Prostate gland (tissue), 2 donors: Measurements from ENCODE around the gene FAM240B. TPM values are rescaled to one million over a fixed set of nuclear protein-coding genes. Genes with fewer than 3 reads are reported as not detected.

Experiments
- DNase-seq: peaks from one replicate; pipeline ENCODE4 v3.0.0-alpha.2; 2019; ENCODE audit warnings: low spot score
- H3K27ac ChIP-seq, 2 donors: fragments of 200-600 bp; sonication (generic); 2 replicates each; pipeline ENCODE4 v1.5.1; 2017 to 2019
- H3K27me3 ChIP-seq: fragments of 200-600 bp; sonication (generic); replicated peaks from 2 replicates; pipeline ENCODE4 v1.5.1; 2019; ENCODE audit not compliant: insufficient read depth
- H3K36me3 ChIP-seq, 2 donors: fragments of 200-600 bp; sonication (generic); 1 replicate in 1 of 2; 2 replicates in 1 of 2; pipeline versions ENCODE4 v1.5.1 to v1.8.1; 2017 to 2019
- H3K4me1 ChIP-seq: fragments of 200-600 bp; sonication (generic); replicated peaks from 2 replicates; pipeline ENCODE4 v1.5.1; 2019
- H3K4me3 ChIP-seq, 2 donors: fragments of 200-600 bp; sonication (generic); 2 replicates each; pipeline ENCODE4 v1.5.1; 2017 to 2019
- H3K9me3 ChIP-seq: fragments of 200-600 bp; sonication (generic); 2 replicates; pipeline ENCODE4 v1.5.1; 2017
- POLR2A ChIP-seq: fragments of 450-650 bp; IDR thresholded peaks from one replicate; pipeline ENCODE4 v1.6.1; 2016; ENCODE audit warnings: antibody characterized with exemption, mild to moderate bottlenecking
- POLR2AphosphoS5 ChIP-seq: sonication (generic); formaldehyde crosslinking; IDR thresholded peaks from one replicate; pipeline ENCODE4 v1.6.1; 2017; ENCODE audit warnings: antibody characterized with exemption
- WGBS: methylation state at CpG from one replicate; pipeline ENCODE4 v1.1.5; 2018; 5-methylcytosine and 5-hydroxymethylcytosine counted together
- intact Hi-C: fragments of 100-400 bp; cut with DNase I; formaldehyde crosslinking; loops from one replicate; pipeline ENCODE4 v1.14.2; 2022
- total RNA-seq, 2 donors: library from RNA; depleted of rRNA; stranded (reverse); fragments of >200 nt; gene quantifications; one replicate each; pipeline ENCODE4 v1.1.0, GENCODE V29; 2016
- TF ChIP-seq, protein P1 (sequence below), 4 experiments: fragments of 200-600 bp in 2 of 4; fragments of 450-650 bp in 2 of 4; sonication (generic) in 2 of 4; IDR thresholded peaks; 1 replicate in 3 of 4; 2 replicates in 1 of 4; pipeline ENCODE4 v1.5.1; 2016 to 2019; ENCODE audit warnings: antibody characterized with exemption in 4 of 4, mild to moderate bottlenecking in 2 of 4, moderate library complexity in 2 of 4

FAM240B gene
- total RNA-seq, 2 donors from 2014 or later = 2.0 TPM; not detected in 1

GRCh38 chr9:38689678-38690077, 30.3 kb downstream of the FAM240B start:
- Histone ChIP-seq H3K4me1 (no peaks in the 10 kb centered on the region), H3K27me3 (no peaks in the 10 kb centered on the region), H3K36me3 (no peaks in the 10 kb centered on the region), H3K9me3 (no peaks in the 10 kb centered on the region), H3K4me3 (no peak overlapping the region), H3K27ac (no peak overlapping the region)
- WGBS = 14% methylated on average over 5 of the region's 5 CpGs
- TF ChIP-seq POLR2A = no peak
- no peak for TF ChIP-seq POLR2AphosphoS5
- TF ChIP-seq, protein P1, sequence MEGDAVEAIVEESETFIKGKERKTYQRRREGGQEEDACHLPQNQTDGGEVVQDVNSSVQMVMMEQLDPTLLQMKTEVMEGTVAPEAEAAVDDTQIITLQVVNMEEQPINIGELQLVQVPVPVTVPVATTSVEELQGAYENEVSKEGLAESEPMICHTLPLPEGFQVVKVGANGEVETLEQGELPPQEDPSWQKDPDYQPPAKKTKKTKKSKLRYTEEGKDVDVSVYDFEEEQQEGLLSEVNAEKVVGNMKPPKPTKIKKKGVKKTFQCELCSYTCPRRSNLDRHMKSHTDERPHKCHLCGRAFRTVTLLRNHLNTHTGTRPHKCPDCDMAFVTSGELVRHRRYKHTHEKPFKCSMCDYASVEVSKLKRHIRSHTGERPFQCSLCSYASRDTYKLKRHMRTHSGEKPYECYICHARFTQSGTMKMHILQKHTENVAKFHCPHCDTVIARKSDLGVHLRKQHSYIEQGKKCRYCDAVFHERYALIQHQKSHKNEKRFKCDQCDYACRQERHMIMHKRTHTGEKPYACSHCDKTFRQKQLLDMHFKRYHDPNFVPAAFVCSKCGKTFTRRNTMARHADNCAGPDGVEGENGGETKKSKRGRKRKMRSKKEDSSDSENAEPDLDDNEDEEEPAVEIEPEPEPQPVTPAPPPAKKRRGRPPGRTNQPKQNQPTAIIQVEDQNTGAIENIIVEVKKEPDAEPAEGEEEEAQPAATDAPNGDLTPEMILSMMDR (IDR thresholded peaks at IDR 0.05) = no peak
- no peak for DNase-seq
- intact Hi-C loops = no loop called here

- peak overlapping the region in 1 of 2 donors; percentile 10 for H3K4me3 ChIP-seq
- no peak for DNase-seq
- intact Hi-C loops = no loop called here
Measured at GRCh38 chr9:38687992-38688391, 31.9 kb downstream of the FAM240B start.

GRCh38 chr9:38687389-38687842, 32.5 kb downstream of the FAM240B start:
- 20% methylated on average over 21 of the region's 21 CpGs for WGBS
- TF ChIP-seq, protein P1 (IDR thresholded peaks at IDR 0.05) = no peak
- TF ChIP-seq POLR2AphosphoS5 (peak; percentile 53), POLR2A (no peak)
- H3K4me3 ChIP-seq = peak overlapping the region in 1 of 2 donors; percentile 10

More at GRCh38 chr9:38687992-38688391, 31.9 kb downstream of the FAM240B start:
- TF ChIP-seq, protein P1 (IDR thresholded peaks at IDR 0.05) = no peak
- TF ChIP-seq POLR2AphosphoS5 = no peak
- TF ChIP-seq POLR2A = no peak
- WGBS = 59% methylated on average over 8 of the region's 8 CpGs
- no peaks in the 10 kb centered on the region for H3K27me3 ChIP-seq
- no peaks in the 10 kb centered on the region for H3K4me1 ChIP-seq
- no peak overlapping the region for H3K27ac ChIP-seq
- no peaks in the 10 kb centered on the region for H3K9me3 ChIP-seq
- H3K36me3 ChIP-seq = no peaks in the 10 kb centered on the region

DNA sequence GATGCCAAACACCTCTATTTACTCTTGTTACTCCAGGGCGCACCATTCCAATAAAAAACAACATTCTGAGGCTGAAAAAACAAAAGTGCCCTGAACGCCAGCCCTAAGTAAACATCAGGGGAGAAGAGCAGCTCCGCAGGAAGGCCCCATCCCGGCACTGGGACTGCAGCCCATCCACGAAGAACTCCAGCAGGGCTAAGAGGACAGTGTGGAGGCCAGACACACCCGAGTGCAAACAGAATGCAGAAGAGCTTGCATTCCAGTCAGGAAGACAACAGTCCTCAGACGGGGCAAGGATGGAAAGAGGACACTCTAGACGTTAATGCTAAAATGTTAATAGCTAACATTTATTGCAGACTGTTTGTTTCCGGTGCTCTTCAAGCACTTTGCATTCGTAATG, 33.0 kb downstream of the FAM240B start:
- Histone ChIP-seq H3K9me3 (no peaks in the 10 kb centered on the region), H3K27ac (no peak overlapping the region), H3K4me3 (peak overlapping the region in 1 of 2 donors; percentile 10), H3K4me1 (no peaks in the 10 kb centered on the region), H3K36me3 (no peaks in the 10 kb centered on the region), H3K27me3 (no peaks in the 10 kb centered on the region)
- WGBS = 24% methylated on average over 10 of the region's 10 CpGs
- no peak for TF ChIP-seq POLR2A
- TF ChIP-seq, protein P1 (IDR thresholded peaks at IDR 0.05) = no peak
- TF ChIP-seq POLR2AphosphoS5 = no peak
- no peak for DNase-seq
- intact Hi-C loops = no loop called here

More at GRCh38 chr9:38687389-38687842, 32.5 kb downstream of the FAM240B start:
- Histone ChIP-seq H3K4me1 (no peaks in the 10 kb centered on the region), H3K36me3 (no peaks in the 10 kb centered on the region), H3K9me3 (no peaks in the 10 kb centered on the region), H3K27ac (no peak overlapping the region), H3K27me3 (no peaks in the 10 kb centered on the region)
- intact Hi-C loops = no loop called here
- peak; percentile 66 for DNase-seq

GRCh38 chr9:38685535-38685934, 34.4 kb downstream of the FAM240B start:
- Histone ChIP-seq H3K4me1 (no peaks in the 10 kb centered on the region), H3K27ac (no peak overlapping the region), H3K9me3 (no peaks in the 10 kb centered on the region), H3K27me3 (no peaks in the 10 kb centered on the region), H3K4me3 (no peak overlapping the region), H3K36me3 (no peaks in the 10 kb centered on the region)
- WGBS = 89% methylated on average over 2 of the region's 2 CpGs
- intact Hi-C loops = no loop called here
- no peak for DNase-seq
- TF ChIP-seq, protein P1 (IDR thresholded peaks at IDR 0.05) = no peak
- TF ChIP-seq POLR2AphosphoS5 = no peak
- no peak for TF ChIP-seq POLR2A
